Measurements from ENCODE around the gene JCAD.
"Not testable (repeated sequence)": the region's sequence is repeated elsewhere in the genome, so short reads cannot be mapped to it uniquely, and the experiment has no call there.

The JCAD gene, protein sequence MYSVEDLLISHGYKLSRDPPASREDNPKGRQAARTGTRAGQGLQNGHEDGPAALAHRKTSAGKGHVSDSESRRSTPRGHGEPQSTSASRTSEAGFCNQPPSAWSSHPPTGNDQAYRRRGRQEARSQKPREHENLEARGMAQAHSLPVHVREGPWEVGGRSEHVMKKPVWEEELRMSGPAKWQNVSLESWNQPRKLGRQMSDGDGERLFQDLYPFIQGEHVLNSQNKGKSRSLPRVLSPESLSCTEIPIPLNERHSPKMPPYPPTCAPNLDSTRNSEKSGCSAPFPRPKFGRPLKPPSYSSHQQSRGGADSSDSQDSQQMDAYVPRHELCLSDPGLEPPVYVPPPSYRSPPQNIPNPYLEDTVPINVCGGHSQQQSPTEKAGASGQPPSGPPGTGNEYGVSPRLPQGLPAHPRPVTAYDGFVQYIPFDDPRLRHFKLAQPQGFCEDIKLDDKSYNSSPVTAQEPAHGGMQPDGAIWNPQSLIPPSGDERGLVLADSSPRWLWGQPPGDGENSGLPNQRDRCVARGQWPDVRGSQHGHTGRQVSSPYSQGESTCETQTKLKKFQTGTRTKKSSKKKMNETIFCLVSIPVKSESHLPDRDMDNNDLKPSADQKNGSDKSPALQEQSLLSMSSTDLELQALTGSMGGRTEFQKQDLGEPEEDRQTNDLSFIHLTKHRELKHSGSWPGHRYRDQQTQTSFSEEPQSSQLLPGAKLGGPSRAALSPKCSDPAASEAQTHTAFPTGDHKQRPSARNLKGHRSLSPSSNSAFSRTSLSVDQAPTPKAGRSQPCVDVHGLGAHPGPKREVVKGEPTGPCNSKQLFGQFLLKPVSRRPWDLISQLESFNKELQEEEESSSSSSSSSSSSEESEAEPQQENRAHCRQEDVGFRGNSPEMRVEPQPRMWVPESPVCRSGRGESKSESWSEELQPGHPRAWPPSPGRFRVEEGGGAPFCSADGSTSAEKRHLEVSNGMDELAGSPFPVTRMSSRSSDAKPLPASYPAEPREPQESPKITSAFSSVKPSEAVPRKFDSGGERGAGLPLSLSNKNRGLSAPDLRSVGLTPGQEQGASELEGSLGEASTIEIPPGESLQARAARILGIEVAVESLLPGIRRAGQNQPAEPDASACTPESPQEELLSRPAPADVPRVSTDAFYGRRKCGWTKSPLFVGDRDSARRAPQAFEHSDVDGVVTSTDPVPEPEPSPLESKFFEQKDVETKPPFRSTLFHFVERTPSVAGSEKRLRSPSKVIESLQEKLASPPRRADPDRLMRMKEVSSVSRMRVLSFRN (N-terminal part only)

DNA sequence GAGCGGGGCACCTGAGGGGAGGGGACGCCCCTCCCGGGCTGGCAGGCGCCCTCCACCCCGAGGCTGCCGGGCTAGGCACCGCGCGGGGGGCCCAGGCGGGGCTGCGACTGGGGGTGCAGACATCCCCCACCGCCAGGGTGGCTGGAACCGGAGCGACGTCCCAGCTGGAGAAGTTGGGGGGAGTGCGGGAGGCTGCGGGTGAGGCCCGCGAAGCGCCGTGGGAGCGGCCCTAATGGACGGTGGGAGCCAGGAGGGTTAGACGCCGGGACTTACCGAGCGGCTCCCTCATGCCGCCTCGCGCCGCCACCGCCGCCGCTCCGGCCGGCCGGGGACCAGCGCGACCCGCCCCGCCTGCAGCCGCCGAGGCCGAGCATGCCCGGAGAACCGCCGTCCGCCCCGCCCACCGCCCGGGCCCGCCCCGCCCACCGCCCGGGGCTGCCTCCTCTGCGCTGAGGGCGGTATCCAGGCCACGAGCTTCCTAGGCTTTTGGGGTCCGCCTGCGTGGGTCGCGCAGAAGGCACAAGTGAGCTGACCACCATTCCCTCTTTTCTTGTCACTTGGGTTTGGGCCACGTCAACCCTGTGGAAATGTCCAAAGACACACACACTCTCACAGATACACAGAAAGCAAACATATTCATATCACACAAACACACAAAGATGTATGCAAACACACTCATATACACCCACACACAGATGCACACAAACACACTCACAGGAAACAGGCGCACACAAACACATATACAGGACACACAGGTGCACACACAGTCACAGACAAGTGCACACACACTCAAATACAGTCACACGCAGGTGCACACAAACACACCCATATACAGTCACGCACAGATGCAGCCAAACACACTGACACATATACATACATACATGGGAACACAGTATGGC is at the start of gene JCAD:
TSS of gene JCAD (minus strand) at position 378 of the 899 bp plus-strand sequence. CDS start 11,774 bp downstream, outside the sequence.
- peak; percentile 36 for DNase-seq

DNA sequence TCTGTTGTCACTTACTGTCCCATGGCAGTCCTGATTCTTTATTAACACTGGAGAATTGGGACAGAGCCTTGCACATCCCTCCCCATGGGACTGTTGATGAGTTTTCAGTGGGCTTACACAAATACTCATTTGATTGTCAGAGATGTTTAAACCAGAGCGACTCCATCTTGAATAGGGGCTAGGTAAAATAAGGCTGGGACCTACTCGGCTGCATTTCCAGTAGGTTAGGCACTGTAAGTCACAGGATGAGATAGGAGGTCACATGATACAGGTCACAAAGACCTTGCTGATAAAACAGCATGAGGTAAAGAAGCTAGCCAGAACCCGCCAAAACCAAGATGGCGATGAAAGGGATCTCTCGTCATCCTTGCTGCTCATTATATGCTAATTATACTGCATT is 47.6 kb upstream of the JCAD start:
- no peak for DNase-seq

DNA sequence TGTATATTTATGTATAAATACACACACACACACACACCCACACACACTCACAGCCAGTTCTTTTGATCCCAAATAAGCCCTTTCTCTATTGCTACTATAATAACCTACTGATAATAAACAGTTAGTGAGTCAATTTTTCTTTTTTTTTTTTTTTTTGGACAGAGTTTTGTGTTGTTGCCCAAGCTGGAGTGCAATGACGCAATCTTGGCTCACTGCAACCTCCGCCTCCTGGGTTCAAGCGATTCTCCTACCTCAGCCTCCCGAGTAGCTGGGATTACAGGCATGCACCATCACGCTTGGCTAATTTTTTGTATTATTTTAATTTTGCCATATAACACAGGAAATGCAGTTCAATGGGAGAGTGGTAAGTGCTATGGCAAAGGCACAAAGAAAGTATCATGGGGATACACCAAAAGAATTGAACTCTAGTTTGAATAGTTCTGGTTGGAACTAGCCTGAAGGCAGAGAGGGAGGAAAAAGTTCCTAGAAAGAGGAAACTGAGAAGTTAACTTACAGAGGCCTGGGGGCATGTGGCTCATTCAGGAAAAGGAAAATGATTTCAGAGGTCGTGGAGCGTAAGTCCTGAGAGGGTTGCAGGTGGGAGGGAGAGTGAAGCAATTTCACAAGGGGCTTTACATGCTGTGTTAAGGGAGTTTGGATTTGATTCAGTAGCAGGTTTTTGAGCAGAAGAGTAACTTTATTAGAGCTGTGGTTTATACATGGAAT is 44.4 kb upstream of the JCAD start:
- DNase-seq, result no peak

DNA sequence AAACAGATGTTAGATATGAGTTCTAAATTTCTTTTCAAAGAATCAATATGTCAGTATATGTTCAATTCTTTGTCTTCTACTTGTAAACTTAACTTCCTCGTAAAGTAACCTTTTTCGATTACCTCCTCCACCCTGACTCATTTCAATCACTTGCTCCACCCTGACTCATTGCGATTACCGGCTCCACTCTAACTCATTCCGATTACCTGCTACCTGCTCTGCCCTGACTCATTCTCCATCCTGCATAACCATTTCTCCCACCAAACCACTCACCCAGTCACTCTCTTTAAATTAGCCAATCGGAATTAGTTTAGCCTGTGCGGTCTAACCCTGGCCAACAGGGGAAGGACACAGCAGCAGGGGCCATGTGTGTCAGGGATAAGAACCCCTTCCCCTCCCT is 40.3 kb upstream of the JCAD start:
- not testable (repeated sequence) for DNase-seq

DNA sequence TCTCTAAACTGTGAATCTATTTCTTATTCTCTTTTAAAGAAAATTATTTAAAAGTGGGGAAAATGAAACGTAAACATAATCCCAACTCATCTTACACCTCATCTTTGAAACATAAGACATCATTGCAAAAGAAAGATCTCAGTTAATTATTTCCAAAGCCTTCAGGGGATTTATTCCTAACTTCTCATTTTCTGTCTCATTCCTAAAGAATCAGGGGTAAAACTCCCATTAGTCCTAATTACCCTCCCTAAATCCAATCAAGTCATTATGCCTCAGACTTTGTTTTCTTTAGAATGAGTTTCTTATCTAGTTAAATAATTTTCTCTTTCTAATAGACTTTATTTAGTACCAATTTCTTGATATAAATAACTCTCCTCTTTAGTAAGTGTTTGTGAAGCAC is 39.7 kb upstream of the JCAD start:
- DNase-seq, result no peak

DNA sequence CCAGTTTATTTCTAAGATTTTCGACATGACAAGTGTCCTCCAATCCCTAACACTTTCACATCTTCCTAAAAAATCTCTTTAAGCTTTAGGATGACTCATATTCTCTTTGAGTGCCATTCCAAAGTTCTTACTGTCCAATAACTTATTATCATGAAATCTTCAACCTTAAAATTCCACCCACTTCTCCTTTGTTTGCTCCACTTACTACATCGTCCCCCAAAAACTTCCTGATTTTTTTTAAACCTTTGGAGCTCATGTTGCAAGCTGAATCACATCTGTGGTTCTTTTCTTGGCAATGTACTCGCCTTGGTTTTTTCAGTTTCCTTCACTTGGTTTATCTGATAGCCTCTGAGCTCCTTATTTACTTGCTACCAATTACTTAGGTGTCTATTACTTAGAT is 39.2 kb upstream of the JCAD start:
- no peak for DNase-seq

DNA sequence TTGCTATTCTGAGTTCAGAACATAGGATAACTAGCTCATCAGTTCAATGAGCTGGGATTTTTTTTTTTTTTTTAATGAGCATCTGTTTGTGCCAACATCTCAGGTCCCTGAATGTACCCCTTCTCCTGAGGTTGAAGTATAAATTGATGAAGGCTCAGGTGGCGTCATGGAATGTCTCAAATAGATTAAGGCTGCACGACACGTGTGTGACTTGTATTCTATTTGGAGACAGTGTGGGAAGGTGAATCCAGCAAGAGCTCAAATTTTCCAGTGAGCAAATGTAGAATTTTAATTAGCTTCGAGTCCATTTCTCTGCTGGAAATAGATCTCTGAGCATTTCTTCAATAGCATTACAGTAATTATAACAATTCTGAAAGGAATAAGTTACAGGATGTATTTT is 37.2 kb upstream of the JCAD start:
- no peak for DNase-seq

DNA sequence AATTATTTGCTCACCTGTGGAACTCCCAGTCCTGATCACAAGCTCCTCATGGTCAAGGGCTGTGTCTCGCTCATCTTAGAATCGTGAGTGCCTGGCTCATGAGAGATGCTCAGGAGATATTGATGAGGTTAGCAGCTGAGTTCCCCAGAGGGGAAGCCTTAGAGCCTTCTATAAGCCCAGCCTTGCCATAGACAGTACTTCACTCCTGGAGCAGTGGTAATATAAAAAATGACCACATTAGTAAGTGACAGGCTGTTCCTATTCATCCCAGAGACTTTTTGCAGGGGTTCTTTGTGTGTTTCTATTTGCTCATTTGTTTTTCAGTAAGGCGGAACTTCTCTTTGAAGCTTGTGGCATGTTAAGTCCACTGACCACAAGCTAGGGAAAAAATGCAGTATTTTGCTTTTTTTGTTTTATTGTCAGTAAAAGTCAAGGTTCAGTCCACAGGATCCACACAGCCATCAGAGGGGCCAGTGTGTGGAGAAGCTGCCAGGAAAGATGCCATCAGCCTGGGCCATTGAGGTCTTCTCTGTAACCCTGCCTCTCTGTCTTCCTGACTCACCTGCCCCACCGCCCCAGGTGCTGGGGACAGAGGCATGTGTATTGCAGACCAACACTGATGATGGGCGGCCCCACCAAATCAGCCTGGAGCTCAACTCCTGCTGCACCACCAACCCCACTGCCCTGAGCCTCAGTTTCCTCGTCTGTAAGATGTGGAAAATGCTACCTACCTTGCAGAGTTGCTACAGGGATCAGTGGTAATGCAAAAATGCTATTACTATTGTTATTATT is 36.4 kb upstream of the JCAD start:
- no peak for DNase-seq

DNA sequence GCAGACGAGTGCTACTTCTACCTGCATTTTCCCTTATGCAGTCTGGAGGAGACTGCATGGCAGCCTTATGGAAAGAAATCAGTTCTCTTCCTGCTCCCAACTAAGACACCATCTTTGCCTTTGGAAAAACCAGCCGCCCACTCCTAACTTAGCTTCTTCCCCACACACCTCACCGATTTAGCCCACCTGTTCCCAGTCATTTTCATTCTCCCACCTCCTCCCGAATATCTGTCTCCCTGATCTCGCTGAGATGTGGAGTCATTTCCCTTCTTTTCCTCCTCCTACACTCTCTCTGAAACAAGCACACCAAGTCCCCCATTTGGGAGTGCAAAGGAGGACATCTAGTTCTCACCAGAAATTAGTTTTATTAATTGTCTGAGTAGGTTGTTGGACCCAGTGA is 35.2 kb upstream of the JCAD start:
- DNase-seq, result no peak

DNA sequence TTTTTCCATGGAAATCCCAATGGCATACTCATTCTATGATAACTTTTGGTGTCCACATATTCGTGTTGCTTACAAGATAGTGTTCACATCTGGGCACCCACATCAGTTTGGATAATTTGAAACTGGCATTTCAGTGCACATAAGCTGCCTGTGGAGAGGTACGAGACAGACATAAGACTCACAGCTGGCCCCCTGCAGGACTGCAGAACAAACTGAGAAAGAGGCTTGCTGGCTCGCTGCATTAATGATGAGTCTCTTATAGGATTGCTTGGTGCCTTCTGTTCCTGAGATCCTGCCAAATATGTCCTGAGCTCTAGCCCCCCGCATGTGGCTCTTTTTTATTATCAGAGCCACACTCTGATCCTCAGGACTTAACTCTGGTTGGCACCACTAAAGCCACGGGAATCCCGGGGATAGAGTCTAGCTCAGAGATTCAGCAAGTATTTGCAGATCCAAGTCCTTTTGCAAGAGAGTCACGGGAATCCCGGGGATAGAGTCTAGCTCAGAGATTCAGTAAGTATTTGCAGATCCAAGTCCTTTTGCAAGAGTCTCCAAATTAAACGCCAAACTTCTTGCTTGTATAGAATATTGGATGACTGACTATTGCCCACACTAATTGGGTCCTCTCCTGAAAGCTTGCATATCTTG is 34.0 kb upstream of the JCAD start:
- no peak for DNase-seq

DNA sequence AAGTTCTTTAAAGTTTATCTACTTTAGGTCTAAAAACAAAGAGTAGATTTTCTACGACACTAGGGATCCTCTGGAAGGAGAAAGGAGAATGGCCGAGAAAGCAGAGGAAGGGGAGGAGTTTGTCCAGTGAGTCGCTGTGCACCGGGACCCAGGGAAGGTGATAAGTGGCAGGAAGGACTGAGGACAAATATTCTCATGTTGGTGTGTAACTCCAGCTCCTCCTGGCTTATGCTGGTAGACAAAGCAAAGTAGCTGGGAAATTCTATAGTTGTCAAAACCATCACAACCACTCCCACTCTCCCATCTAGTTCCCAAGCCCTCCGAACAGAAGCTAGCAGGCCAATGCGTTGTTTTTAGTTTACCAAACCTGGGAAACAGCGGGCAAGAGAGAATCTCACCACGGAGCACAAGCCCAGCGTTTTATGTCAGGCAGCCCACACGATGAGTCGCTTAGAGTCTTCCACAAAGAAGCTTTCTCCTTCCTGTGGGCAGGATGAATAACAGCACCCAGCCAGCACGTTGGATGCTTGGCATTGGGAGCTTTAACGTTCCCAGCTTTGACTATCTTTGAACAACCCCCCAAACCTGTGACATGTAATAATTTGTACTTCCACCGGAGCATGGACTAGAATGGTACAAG is 32.9 kb upstream of the JCAD start:
- no peak for DNase-seq

DNA sequence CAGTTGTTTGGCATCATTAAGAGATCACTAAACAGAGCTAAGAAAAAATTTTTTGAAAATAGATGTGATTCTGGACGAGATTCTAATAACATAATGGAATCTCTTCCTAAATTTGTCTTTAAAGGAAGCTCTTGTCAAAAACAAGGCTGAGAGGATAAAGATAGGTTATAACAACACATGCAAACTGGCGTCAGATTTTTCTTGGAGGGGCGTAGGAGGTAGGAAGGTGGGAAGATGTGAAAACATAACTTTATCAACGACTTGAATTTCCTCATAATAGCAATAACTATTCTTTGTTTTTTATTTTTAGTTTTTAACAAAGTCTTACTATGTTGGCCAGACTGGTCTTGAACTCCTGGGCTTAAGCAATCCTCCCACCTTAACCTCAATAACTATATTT is 31.8 kb upstream of the JCAD start:
- DNase-seq, result no peak

DNA sequence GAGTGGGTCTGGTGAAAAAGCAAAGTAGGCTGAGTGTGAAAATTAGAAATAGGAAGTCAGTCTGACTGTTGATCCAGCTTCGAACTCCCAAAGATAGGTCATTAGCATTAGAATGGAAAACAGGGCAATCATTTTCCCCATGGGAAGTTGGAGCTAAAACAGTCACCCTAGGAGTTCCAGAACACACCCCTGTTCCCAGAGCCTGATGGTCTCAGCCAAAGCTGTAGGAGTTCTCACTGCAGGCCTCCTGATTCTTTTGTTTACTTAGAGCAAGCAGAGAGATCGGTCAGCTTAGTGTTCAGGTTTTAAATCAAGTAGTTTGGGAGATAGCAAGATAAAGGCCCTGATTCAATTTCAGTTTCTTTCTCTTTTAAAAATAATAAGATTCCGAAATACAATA is 28.8 kb upstream of the JCAD start:
- no peak for DNase-seq

DNA sequence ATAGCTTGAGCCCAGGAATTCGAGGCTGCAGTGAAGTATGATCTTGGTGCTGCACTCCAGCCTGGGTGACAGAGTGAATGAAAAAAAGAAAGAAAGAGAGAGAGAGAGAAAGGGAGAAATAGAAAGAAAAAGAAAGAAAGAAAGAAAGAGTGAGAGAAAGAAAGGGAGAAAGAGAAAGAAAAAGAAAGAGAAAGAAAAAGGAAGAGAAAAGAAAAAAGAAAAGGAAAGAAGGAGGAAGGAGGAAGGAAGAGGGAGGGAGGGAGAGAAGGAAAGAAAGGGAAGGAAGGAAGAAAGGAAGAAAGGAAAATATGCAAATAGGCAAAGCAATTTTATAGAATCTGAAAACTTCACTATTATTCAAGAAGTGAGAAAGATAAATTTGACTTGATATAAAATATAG is 24.5 kb upstream of the JCAD start:
- no peak for DNase-seq

DNA sequence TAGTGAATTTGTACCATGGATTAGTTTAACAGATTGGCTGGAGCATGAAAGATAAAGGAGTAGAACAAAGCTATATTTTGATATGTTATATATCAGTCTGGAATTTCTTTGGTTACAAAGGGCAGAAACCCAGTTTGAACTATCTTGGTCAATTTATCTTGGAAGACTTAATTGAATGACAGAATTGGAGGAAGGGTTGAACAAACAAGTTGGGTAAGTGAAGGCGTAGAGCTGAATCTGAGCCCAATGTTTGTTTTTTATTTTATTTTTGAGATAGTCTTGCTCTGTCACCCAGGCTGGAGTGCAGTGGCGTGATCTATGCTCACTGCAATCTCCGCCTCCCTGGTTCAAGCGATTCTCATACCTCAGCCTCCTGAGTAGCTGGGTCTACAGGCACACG is 21.8 kb upstream of the JCAD start:
- DNase-seq, result no peak

DNA sequence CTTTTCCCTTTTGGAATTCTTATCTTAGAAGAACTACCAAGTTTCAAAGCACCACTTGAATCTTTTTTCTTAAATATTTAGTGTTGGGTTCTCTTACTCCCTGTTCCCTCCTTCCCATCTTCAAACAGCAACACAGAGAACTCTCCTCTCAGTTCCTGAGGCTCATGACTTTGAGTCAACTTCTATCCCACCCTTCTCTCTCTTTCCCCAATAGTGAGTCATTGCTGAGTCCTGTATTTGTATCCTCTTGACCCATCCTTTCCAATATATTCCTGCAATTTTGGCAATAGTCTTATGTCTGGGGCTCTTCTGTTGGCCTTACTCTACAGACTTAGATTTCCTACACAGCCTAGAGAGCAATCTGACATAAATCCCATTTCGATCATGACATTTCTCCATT is 20.8 kb upstream of the JCAD start:
- no peak for DNase-seq

DNA sequence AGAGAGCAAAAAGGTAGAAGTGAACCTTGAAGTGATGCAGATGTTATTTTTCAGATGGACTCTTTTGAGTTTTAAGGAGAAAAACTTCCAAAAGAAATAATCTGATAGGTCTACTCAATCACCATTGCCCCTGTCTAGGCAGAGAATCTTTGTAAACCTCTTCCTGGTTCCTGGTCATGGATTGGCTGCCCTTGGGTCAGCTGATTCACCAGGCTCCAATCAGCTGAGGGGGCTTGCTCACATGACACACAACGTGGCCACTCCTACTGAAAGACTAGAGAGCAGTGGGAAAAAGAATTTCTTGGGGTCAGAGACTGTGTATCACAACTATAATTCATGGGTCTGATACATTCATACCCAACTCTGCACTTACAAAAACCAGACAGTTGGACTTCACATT is 20.0 kb upstream of the JCAD start:
- DNase-seq, result no peak

DNA sequence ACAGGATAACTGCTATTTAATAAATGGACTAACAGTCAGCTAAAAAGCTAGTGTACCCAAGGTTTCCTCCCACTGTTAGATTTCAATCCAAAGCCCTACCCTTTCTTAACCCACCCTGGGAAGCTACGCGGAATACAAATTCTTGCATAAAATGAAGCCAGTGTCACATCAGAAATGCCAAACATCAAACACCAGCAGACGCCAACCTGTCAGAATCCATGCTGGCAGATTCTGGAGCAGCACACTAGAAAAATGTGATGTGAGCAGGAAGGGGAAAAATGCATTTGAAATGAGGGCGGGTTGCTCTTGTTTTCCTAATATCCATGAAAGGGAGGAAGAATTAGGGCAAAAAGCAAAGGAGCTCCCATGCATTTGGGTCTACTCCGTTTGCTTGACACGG is 16.1 kb upstream of the JCAD start:
- no peak for DNase-seq

DNA sequence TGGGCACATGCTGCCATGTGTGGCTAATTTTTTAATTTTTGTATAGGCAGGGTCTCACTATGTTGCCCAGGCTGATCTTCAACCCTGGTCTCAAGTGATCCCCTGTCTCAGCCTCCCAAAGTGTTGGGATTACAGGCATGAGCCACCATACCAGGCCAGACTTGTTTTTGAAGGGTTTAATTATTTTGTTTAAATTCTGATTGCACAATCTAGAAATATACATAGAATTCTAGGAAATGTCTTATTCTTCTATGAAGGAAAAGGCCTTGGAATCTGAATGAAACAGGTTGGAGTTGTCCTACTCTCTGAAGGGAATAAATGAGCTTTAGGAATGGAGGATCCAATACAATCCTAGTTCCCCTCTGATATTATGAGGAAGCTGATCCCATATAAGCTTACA is 15.5 kb upstream of the JCAD start:
- DNase-seq, result no peak

DNA sequence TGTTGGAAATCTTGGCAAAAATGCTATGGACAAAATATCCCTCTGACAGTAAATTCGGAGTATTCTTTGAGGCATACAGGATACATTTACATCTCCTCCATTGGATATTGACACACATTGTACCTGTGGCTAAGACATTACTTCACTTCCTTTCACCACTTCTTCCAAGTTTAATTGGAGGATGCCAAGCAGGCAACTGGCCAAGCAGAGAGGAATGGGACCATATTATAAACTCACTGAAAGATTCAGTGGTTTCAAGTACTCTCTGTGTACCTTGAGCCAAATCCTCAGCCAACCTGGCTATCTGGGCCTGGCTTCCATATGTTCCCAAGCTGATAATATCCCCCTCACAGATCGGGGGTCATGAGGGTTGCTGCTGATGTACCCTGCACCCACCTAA is 14.7 kb upstream of the JCAD start:
- DNase-seq, result no peak
